GM13976 (cell line): ENCODE data around the gene HLX.

Source experiments
- DNase-seq: peaks from one replicate; pipeline ENCODE4 v3.0.0; 2012; ENCODE audit warnings: low spot score
- in situ Hi-C: fragments of 300-500 bp; cut with MboI; formaldehyde crosslinking; loops from one replicate; pipeline ENCODE4 v1.12.0; 2022; ENCODE audit warnings: low sequenced_read_pairs, mixed read lengths, inconsistent platforms; ENCODE audit not compliant: unreplicated experiment
- TF ChIP-seq, protein P1 (sequence below): IDR thresholded peaks from 2 replicates; pipeline ENCODE4 v1.5.1; 2012; ENCODE audit warnings: borderline replicate concordance, mild to moderate bottlenecking; ENCODE audit not compliant: insufficient read depth; ENCODE audit errors: extremely low read depth, missing control alignments, control extremely low read depth

The HLX gene

DNA sequence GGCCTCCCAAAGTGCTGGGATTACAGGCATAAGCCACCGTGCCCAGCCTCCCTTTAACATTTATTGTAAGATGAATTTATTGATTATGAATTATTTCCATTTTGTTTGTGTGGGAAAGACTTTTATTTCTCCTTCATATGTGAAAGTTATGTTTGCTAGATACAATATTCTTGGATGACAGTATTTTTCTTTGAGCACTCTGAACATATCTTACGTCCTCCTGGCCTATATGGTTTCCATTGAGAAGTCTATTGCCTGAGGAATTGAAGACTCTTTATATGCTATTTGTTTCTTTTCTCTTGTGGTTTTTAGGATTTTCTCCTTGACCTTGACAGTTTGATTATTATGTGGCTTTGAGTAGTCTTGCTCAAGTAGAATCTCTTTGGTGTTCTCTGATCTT, 26.8 kb upstream of the HLX start:
- in situ Hi-C loops: no loop called here
- no peak for DNase-seq
- TF ChIP-seq, protein P1, sequence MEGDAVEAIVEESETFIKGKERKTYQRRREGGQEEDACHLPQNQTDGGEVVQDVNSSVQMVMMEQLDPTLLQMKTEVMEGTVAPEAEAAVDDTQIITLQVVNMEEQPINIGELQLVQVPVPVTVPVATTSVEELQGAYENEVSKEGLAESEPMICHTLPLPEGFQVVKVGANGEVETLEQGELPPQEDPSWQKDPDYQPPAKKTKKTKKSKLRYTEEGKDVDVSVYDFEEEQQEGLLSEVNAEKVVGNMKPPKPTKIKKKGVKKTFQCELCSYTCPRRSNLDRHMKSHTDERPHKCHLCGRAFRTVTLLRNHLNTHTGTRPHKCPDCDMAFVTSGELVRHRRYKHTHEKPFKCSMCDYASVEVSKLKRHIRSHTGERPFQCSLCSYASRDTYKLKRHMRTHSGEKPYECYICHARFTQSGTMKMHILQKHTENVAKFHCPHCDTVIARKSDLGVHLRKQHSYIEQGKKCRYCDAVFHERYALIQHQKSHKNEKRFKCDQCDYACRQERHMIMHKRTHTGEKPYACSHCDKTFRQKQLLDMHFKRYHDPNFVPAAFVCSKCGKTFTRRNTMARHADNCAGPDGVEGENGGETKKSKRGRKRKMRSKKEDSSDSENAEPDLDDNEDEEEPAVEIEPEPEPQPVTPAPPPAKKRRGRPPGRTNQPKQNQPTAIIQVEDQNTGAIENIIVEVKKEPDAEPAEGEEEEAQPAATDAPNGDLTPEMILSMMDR: no peak

DNA sequence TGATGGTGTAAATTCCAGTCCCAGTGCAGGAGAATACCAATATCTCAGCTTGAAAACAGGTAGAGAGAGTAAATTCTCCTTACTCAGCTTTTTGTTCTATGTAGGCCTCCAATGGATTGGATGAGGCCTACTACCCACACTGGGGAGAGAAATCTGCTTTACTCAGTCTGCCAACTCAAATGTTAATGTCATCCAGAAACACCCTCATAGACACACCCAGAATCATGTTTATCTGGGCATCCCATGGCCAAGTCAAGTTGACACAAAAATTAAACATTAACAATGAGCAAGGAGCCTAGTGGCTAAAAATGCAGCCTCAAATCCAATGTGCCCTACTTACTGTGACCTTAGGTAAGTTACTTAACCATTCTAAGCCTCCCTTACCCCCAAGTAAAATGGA, 6.9 kb upstream of the HLX start:
- in situ Hi-C loops: loop anchor here (5.0 kb wide), 1 partner anchor 335 kb away; no protein-coding TSS in a partner anchor
- TF ChIP-seq, protein P1: no peak
- DNase-seq: no peak

DNA sequence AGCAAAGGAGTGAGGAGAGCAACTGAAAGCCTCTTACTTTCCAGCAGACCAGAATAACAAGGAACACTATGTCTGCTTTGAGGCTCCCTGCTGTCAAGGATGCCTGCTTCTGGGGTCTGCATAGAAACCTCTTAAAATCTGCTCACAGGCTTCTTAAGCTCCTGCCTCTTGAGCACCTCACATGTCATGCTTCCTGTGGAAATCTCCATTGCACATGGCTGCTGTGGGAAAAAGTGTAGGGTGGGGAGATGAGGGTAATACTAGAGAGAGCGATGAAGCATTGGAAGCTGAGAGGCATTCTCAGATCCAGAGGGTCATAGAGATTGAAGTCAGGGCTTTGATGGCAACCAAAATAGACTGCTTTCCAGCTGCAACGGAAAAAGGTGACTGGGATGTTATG, 6.2 kb upstream of the HLX start:
- no peak for DNase-seq
- in situ Hi-C loops: loop anchor here (5.0 kb wide), 1 partner anchor 334 kb away; no protein-coding TSS in a partner anchor
- TF ChIP-seq, protein P1: no peak

DNA sequence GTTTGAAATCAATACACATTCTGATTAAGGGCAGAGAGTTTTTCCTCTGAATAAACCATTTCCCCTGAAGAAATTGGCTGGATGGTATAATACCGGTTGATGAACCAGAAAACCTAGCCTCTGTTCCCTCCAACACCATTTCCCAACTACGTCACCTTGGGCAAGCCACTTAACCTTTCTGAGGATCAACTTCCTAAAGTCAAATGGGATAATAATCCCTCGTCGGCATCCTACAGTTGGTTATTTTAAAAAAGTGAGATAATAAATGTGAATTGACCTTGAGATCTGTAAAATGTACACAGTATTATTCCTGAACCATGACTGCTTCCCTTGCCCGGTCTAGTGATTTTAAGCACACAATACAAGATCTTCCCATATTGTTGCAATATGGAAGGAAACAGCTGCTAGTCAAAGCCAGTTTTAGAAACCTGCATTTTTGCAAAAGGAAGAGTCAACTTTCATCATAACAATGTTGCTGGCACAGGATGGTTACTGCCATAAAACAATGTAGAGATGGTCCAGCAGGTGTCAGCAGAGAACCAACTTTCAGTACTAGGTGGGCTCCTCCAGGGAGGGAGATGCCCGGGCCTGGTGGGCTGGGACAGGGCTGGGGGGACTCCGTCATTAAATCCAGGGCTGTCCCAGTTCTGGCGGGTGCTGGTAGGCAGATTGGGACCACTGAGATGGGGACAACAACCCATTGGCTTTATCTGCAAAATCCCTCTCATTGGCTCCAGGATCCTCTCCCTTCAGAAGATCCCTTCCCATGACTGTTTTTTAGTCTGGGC, 5.2 kb upstream of the HLX start:
- TF ChIP-seq, protein P1: peak; percentile 62
- in situ Hi-C loops: loop anchor here (5.0 kb wide), 1 partner anchor 333 kb away; no protein-coding TSS in a partner anchor
- DNase-seq: peak; percentile 54

DNA sequence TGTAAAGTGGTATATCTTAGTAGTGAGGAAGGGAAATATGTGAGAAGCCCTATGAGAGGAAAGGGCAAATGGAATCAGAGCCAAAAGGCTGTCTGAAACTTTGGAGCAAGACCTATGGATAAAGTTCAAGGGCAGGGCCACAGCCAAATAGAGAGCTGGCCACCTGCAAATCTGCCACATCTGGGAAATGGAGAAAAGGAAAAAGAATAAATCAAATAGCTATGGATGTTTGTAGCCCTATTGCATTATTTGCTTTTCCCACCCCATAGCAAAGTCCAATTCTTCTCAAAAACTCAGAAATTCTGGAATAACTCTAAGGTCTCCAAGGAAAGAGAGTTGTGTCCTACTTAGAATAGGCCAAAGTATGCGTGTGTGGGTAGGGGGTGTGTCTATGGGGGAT, 4.0 kb upstream of the HLX start:
- in situ Hi-C loops: no loop called here
- TF ChIP-seq, protein P1: no peak
- DNase-seq: no peak

DNA sequence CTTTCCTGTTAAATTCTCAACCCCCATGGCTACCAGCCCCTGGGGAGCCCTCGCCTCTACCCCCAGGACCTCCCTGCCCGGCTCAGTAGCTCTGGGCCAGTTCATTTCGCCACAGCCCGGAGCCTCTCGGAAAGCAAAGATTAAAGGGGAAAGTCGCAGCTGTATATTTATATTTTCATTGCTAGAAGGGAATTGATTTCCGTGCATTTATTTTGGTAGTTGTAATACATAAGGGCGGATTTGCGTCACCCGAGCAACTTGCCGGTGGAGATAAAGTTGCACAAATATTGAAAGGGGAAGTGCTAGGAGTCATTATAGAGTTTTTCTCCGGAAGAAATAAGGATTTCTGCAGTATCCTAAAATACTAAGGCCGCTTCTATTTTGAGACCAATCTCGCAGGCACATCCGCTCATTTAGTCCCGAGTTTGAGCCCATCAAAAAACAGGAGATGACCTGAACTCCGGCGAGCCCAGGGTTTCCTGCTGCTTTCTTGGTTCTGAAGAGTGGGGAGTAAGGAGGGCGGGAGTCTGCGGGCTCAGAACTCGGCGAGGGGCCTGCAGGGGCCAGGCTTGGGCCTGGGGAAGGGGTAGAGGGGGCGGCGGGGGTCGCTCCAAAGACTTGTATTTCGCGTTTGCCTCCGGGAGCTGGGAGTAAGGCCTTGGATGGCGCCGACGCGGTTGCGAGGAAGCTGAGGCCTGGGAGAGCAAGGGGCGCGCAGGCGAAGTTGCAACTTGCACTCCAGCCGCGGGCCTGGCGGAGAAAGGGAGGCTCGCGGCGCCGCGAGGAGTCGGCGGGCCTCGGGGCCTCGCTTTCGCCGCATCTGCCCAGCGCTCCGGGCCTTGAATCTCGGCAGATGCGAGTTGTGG, 2.5 kb upstream of the HLX start:
- peak; percentile 22 for DNase-seq
- TF ChIP-seq, protein P1: no peak
- in situ Hi-C loops: no loop called here
